A673 (cell line): Measurements from ENCODE around the gene ZBED3.

ENCODE experiments used
- EZH2 ChIP-seq: fragments of 200-600 bp; sonication (generic); IDR thresholded peaks from 2 replicates; pipeline ENCODE4 v1.6.1; 2017; ENCODE audit warnings: borderline replicate concordance, low read depth, mild to moderate bottlenecking, mixed read lengths, antibody characterized with exemption, low read length; ENCODE audit not compliant: poor library complexity, severe bottlenecking
- TF ChIP-seq, protein P1 (sequence below): fragments of 300-800, 200-600 bp; sonication (generic); conservative IDR thresholded peaks from 2 replicates; pipeline ENCODE4 v1.5.1; 2017; ENCODE audit warnings: low read depth, mild to moderate bottlenecking, antibody characterized with exemption, low read length, moderate library complexity, mixed read lengths

DNA sequence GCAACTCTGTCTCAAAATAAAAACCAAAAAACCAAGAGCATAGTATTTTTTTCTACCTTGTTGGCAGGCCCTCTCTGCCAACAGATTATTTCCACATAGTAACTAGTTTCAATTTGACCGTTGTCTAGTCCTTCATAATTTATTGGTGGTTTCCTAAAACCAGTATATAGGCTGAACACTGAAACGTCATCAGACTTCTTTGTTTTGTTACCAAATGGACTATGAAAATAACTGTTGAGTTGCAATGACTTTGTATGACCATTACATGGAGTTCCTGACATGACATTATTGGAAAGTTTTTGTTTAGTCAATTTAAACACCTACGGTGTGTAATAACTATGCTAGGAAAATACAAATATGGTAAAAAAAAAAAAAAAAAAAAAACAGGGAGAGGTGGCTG, 55.2 kb downstream of the ZBED3 start:
- TF ChIP-seq, protein P1, sequence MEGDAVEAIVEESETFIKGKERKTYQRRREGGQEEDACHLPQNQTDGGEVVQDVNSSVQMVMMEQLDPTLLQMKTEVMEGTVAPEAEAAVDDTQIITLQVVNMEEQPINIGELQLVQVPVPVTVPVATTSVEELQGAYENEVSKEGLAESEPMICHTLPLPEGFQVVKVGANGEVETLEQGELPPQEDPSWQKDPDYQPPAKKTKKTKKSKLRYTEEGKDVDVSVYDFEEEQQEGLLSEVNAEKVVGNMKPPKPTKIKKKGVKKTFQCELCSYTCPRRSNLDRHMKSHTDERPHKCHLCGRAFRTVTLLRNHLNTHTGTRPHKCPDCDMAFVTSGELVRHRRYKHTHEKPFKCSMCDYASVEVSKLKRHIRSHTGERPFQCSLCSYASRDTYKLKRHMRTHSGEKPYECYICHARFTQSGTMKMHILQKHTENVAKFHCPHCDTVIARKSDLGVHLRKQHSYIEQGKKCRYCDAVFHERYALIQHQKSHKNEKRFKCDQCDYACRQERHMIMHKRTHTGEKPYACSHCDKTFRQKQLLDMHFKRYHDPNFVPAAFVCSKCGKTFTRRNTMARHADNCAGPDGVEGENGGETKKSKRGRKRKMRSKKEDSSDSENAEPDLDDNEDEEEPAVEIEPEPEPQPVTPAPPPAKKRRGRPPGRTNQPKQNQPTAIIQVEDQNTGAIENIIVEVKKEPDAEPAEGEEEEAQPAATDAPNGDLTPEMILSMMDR, result no peak
- no peak for TF ChIP-seq EZH2
